Stomach smooth muscle (tissue), 2 donors: ENCODE data around the gene ANKRD49.

ENCODE experiments used
- H3K27ac ChIP-seq: one replicate; pipeline ENCODE4 v1.7.0; 2013; ENCODE audit warnings: mild to moderate bottlenecking, low read length, inconsistent platforms
- H3K27me3 ChIP-seq, 2 donors: one replicate each; pipeline ENCODE4 v1.7.0; 2013; ENCODE audit warnings: low read length in 2 of 2; ENCODE audit not compliant: insufficient read depth in 2 of 2, control insufficient read depth in 1 of 2
- H3K36me3 ChIP-seq, 2 donors: one replicate each; pipeline ENCODE4 v1.7.0; 2013; ENCODE audit warnings: low read length in 2 of 2; ENCODE audit not compliant: control insufficient read depth in 2 of 2, insufficient read depth in 2 of 2
- H3K4me1 ChIP-seq: one replicate; pipeline ENCODE4 v1.7.0; 2013; ENCODE audit warnings: low read length; ENCODE audit not compliant: control insufficient read depth, insufficient read depth
- H3K4me3 ChIP-seq, 2 donors: one replicate each; pipeline ENCODE4 v1.7.0; 2013; ENCODE audit warnings: low read length in 2 of 2
- H3K9ac ChIP-seq, 2 donors: one replicate each; pipeline ENCODE4 v1.7.0; 2013; ENCODE audit warnings: low read length in 2 of 2, mild to moderate bottlenecking in 1 of 2
- H3K9me3 ChIP-seq, 2 donors: one replicate each; pipeline ENCODE4 v1.7.0; 2013; ENCODE audit warnings: low read length in 2 of 2; ENCODE audit not compliant: control insufficient read depth in 2 of 2
- donor health status: healthy.
- donor health status: Pancreatic carcinoma.

ANKRD49 gene

GRCh38 chr11:94459576-94459975 lies 34.2 kb upstream of the ANKRD49 start:
- Histone ChIP-seq H3K27me3 (no peaks in the 10 kb centered on the region), H3K36me3 (peaks cover 9 to 15% of the 10 kb centered on the region in 2 donors), H3K4me1 (no peaks in the 10 kb centered on the region), H3K27ac (no peak overlapping the region), H3K9ac (no peak overlapping the region), H3K9me3 (no peaks in the 10 kb centered on the region), H3K4me3 (no peak overlapping the region)

- no peak overlapping the region for H3K9ac ChIP-seq
- peaks cover 5 to 22% of the 10 kb centered on the region in 2 donors for H3K36me3 ChIP-seq
- no peak overlapping the region for H3K27ac ChIP-seq
- no peaks in the 10 kb centered on the region for H3K4me1 ChIP-seq
- no peaks in the 10 kb centered on the region for H3K27me3 ChIP-seq
- no peak overlapping the region for H3K4me3 ChIP-seq
- H3K9me3 ChIP-seq = no peaks in the 10 kb centered on the region
Measured at GRCh38 chr11:94469416-94469815, 24.4 kb upstream of the ANKRD49 start.

- no peak overlapping the region for H3K27ac ChIP-seq
- no peaks in the 10 kb centered on the region for H3K4me1 ChIP-seq
- H3K9me3 ChIP-seq = no peaks in the 10 kb centered on the region
- peaks cover 0 to 13% of the 10 kb centered on the region in 2 donors for H3K36me3 ChIP-seq
- H3K4me3 ChIP-seq = no peak overlapping the region
- no peaks in the 10 kb centered on the region for H3K27me3 ChIP-seq
- H3K9ac ChIP-seq = no peak overlapping the region
Measured at GRCh38 chr11:94472916-94473799, 20.6 kb upstream of the ANKRD49 start.

GRCh38 chr11:94477624-94478023 lies 16.2 kb upstream of the ANKRD49 start:
- peaks cover 0 to 14% of the 10 kb centered on the region in 2 donors for H3K36me3 ChIP-seq
- no peaks in the 10 kb centered on the region for H3K9me3 ChIP-seq
- H3K27me3 ChIP-seq = no peaks in the 10 kb centered on the region
- no peak overlapping the region for H3K27ac ChIP-seq
- no peak overlapping the region for H3K4me3 ChIP-seq
- no peak overlapping the region for H3K9ac ChIP-seq
- H3K4me1 ChIP-seq = no peaks in the 10 kb centered on the region

- no peaks in the 10 kb centered on the region for H3K27me3 ChIP-seq
- no peak overlapping the region for H3K9ac ChIP-seq
- no peak overlapping the region for H3K4me3 ChIP-seq
- H3K27ac ChIP-seq = no peak overlapping the region
- peaks cover 3 to 9% of the 10 kb centered on the region in 2 donors for H3K36me3 ChIP-seq
- no peaks in the 10 kb centered on the region for H3K4me1 ChIP-seq
- no peaks in the 10 kb centered on the region for H3K9me3 ChIP-seq
Measured at GRCh38 chr11:94481342-94481741, 12.4 kb upstream of the ANKRD49 start.

- Histone ChIP-seq H3K4me3 (no peak overlapping the region), H3K9me3 (no peaks in the 10 kb centered on the region), H3K36me3 (peaks cover 12 to 17% of the 10 kb centered on the region in 2 donors), H3K27ac (no peak overlapping the region), H3K9ac (no peak overlapping the region), H3K27me3 (no peaks in the 10 kb centered on the region), H3K4me1 (no peaks in the 10 kb centered on the region)
Measured at GRCh38 chr11:94486068-94486467, 7.7 kb upstream of the ANKRD49 start.

GRCh38 chr11:94494126-94494680 lies 419 bp downstream of the ANKRD49 start:
- peak overlapping the region; percentile 94 to 98 for H3K9ac ChIP-seq
- peak overlapping the region; percentile 94 to 98 for H3K4me3 ChIP-seq
- H3K4me1 ChIP-seq = no peaks in the 10 kb centered on the region
- no peaks in the 10 kb centered on the region for H3K9me3 ChIP-seq
- H3K36me3 ChIP-seq = peaks cover 17 to 20% of the 10 kb centered on the region in 2 donors
- H3K27me3 ChIP-seq = no peaks in the 10 kb centered on the region
- H3K27ac ChIP-seq = peak overlapping the region; percentile 60

- Histone ChIP-seq H3K36me3 (peaks cover 15 to 21% of the 10 kb centered on the region in 2 donors), H3K27me3 (no peaks in the 10 kb centered on the region), H3K4me3 (no peak overlapping the region), H3K27ac (no peak overlapping the region), H3K9me3 (no peaks in the 10 kb centered on the region), H3K4me1 (no peaks in the 10 kb centered on the region), H3K9ac (no peak overlapping the region)
Measured at GRCh38 chr11:94500181-94500580, 6.4 kb downstream of the ANKRD49 start.

GRCh38 chr11:94501522-94501921 lies 7.7 kb downstream of the ANKRD49 start:
- Histone ChIP-seq H3K9ac (no peak overlapping the region), H3K9me3 (no peaks in the 10 kb centered on the region), H3K4me3 (no peak overlapping the region), H3K4me1 (no peaks in the 10 kb centered on the region), H3K27ac (no peak overlapping the region), H3K36me3 (peaks cover 15 to 21% of the 10 kb centered on the region in 2 donors), H3K27me3 (no peaks in the 10 kb centered on the region)

GRCh38 chr11:94504689-94505293 lies 11.0 kb downstream of the ANKRD49 start:
- H3K4me1 ChIP-seq = no peaks in the 10 kb centered on the region
- H3K27ac ChIP-seq = no peak overlapping the region
- no peak overlapping the region for H3K4me3 ChIP-seq
- H3K9me3 ChIP-seq = no peaks in the 10 kb centered on the region
- no peak overlapping the region for H3K9ac ChIP-seq
- H3K27me3 ChIP-seq = no peaks in the 10 kb centered on the region
- peaks cover 3 to 4% of the 10 kb centered on the region in 2 donors for H3K36me3 ChIP-seq
